Jurkat, Clone E6-1 (cell line): ENCODE data around the gene DCAF5.

Experiments
- DNase-seq: peaks from one replicate; pipeline ENCODE4 v3.0.0-alpha.2; 2011; ENCODE audit warnings: low read depth, low spot score
- H3K4me3 ChIP-seq: 2 replicates; pipeline ENCODE4 v1.5.1; 2011; ENCODE audit warnings: mild to moderate bottlenecking, low read length, control low read depth, moderate library complexity

Gene DCAF5

GRCh38 chr14:69151458-69152180 is 1.3 kb downstream of the DCAF5 start:
- peak overlapping the region; percentile 84 for H3K4me3 ChIP-seq
- peak; percentile 60 for DNase-seq

GRCh38 chr14:69149461-69150244 is 3.3 kb downstream of the DCAF5 start:
- no peak for DNase-seq

GRCh38 chr14:69142101-69142500 is 10.8 kb downstream of the DCAF5 start:
- H3K4me3 ChIP-seq, result no peak overlapping the region
- no peak for DNase-seq

More at GRCh38 chr14:69149461-69150244, 3.3 kb downstream of the DCAF5 start:
- H3K4me3 ChIP-seq, result no peak overlapping the region

- no peak for DNase-seq
- no peak overlapping the region for H3K4me3 ChIP-seq
Measured at GRCh38 chr14:69141550-69141949, 11.4 kb downstream of the DCAF5 start.

- DNase-seq, result no peak
- no peak overlapping the region for H3K4me3 ChIP-seq
Measured at GRCh38 chr14:69139743-69140142, 13.2 kb downstream of the DCAF5 start.

- no peak overlapping the region for H3K4me3 ChIP-seq
- no peak for DNase-seq
Measured at GRCh38 chr14:69137843-69138535, 14.9 kb downstream of the DCAF5 start.

GRCh38 chr14:69137416-69137815 is 15.5 kb downstream of the DCAF5 start:
- DNase-seq, result no peak
- no peak overlapping the region for H3K4me3 ChIP-seq

GRCh38 chr14:69135133-69135532 is 17.8 kb downstream of the DCAF5 start:
- no peak overlapping the region for H3K4me3 ChIP-seq
- DNase-seq, result no peak

GRCh38 chr14:69133206-69134125 is 19.5 kb downstream of the DCAF5 start:
- no peak overlapping the region for H3K4me3 ChIP-seq
- DNase-seq, result no peak

- DNase-seq, result no peak
- H3K4me3 ChIP-seq, result no peak overlapping the region
Measured at GRCh38 chr14:69132513-69133181, 20.3 kb downstream of the DCAF5 start.

GRCh38 chr14:69131176-69131575 is 21.7 kb downstream of the DCAF5 start:
- no peak overlapping the region for H3K4me3 ChIP-seq
- DNase-seq, result no peak

- DNase-seq, result peak; percentile 75
- no peak overlapping the region for H3K4me3 ChIP-seq
Measured at GRCh38 chr14:69129264-69129880, 23.5 kb downstream of the DCAF5 start.

GRCh38 chr14:69118305-69118704 is 34.6 kb downstream of the DCAF5 start:
- DNase-seq, result no peak
- no peak overlapping the region for H3K4me3 ChIP-seq

GRCh38 chr14:69117020-69117767 is 35.7 kb downstream of the DCAF5 start:
- DNase-seq, result peak; percentile 35
- H3K4me3 ChIP-seq, result no peak overlapping the region

GRCh38 chr14:69115407-69116185 is 37.3 kb downstream of the DCAF5 start:
- DNase-seq, result no peak

GRCh38 chr14:69114763-69115162 is 38.2 kb downstream of the DCAF5 start:
- no peak for DNase-seq

More at GRCh38 chr14:69115407-69116185, 37.3 kb downstream of the DCAF5 start:
- no peak overlapping the region for H3K4me3 ChIP-seq

GRCh38 chr14:69108358-69108757 is 44.6 kb downstream of the DCAF5 start:
- no peak overlapping the region for H3K4me3 ChIP-seq
- DNase-seq, result no peak

More at GRCh38 chr14:69114763-69115162, 38.2 kb downstream of the DCAF5 start:
- H3K4me3 ChIP-seq, result no peak overlapping the region
